ENCODE data around the gene ZNF470.

Gene ZNF470

DNA sequence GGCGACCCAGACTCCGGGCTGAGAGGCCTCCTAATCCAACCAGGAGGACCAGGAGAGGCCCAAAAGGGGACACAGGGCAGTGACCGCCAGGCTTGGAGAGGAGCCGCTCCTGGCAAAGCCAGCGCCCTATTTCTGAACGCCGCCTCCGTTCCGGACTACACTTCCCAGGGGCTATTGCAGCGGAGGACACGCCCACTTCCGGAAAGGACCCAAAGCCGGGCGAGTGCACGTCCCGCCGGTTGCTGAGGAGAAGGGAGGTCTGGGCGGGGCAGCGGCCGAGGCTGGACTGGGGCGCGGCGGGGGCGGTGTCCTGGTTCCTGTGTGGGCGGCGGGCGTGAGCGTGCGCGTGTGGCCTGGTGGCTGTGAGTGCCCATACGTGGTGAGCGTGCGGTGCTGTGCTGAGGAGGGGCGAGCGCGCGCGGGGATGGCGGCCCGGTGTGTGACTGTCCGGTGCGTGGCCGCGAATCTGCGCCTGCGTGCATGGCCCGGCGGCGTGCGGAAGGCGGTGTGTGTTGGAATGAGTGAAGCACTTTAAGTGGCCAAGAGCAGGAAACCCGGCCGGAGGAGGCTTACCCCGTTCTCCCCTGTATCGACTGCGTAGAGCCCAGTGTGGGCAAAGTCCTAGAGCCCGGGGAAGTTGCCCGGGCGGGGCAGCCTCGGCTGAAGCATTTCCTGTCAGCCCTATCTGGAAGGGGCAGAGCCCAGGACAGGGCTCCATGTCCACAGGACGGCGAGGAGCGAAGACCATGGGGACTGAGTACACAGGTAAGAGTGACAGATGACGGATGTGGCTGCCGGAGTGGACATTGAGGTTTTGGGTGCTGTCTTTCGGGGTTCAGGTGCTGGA lies at the start of gene ZNF470:
Gene ZNF470, plus strand, starts transcription at position 195 of the 847 bp plus-strand sequence. CDS start 2,844 bp downstream, outside the sequence.
- DNase-seq = peak; percentile 91

DNA sequence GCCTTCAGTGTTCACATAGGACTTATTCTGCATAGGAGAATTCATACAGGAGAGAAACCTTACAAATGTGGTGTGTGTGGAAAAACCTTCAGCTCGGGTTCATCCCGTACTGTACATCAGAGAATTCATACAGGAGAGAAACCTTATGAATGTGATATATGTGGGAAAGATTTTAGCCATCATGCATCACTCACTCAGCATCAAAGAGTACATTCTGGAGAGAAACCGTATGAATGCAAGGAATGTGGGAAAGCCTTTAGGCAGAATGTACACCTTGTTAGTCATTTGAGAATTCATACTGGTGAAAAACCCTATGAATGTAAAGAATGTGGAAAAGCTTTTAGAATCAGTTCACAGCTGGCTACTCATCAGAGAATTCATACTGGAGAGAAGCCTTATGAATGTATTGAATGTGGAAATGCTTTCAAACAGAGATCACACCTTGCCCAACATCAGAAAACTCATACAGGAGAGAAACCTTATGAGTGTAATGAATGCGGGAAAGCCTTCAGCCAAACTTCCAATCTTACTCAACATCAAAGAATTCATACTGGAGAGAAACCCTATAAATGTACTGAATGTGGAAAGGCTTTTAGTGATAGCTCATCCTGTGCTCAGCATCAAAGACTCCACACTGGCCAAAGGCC lies 41.9 kb upstream of the ZNF470 start:
- no peak for DNase-seq

DNA sequence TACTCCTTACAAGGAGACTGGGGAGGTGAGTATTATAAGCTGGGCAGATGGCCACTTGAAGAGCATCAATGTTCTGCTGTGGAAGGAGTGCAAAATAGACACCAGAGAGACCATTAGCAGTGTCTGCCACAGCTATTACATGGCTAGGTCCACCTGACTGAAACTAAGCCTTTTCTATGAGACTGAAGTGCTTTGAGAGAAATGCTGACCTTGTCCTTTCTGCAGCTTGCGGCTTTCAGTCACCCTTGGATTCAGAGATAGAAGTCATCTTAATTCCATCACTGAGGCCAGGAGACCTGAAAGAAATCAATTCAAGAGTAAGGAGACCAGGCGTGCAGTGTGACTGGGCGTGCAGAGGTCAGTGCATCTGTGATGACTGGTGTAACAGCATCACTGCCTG lies 29.8 kb upstream of the ZNF470 start:
- DNase-seq = no peak

DNA sequence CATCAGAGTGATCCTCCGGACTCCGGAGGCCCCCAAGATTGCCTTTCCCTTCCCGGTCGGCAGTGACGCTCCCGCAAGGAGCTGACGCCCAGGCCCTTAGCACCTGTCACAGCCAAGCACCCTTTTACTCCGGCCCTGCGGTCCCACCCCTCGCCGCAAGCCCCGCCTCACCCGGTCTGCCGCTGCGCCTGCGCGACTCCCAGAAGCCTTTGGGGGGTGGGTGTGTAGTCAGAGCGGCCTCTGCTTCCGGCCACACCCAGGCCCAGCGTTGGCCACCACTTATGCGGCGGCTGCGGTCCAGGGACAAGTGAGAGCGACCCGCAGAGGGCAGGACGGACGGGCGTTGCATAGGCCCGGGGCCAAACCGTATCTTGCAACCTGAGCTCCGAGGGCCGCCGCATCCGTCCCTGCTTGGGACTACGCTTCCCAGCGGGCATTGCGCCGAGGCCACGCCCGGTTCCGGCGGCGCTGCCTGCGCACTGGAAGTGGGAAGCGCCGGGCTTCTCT lies 29.0 kb upstream of the ZNF470 start:
- peak; percentile 92 for DNase-seq

DNA sequence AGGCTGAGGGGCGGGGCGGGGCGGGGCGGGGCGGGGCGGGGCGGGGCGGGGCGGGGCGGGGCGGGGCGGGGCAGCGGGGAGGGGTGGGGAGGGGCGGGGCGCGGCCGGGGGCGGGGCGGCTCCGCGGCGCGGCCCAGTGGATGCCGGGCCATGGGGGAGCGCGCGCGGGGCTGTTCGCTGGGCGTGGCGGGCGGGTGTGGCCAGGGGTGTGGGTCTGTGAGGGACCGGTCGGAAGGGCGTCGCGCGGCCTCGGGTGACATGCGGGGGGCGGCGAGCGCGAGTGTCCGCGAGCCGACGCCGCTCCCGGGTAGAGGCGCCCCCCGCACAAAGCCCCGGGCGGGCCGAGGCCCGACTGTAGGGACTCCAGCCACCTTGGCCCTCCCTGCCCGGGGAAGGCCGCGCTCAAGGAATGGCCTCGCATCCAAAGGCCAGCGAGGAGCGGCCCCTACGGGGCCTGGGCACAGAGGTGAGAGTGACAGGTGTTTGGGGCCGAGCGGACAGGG lies 28.5 kb upstream of the ZNF470 start, which contains the start of gene ZFP28:
Gene ZFP28, plus strand, starts transcription at position 188 of the 503 bp plus-strand sequence. Its CDS starts 71 bp downstream, at position 259.
- no peak for DNase-seq

DNA sequence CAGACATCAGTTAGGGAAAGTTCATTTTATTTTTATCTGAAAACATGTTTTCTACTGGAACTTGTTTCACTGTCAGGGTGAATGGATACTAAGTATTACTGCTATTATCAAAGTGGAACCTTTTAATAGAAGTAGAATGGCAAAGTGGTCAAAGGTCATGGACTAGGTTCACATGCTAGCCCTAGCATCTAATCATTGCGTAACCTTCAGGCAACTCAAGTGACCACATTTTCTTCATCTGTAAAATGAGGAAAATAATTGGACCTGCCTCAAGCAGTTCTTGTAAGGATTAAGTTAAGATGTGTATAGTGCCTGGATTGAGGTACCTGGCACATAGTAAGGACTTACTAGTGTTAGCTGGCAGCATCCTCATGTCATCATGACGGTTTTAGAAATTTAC lies 23.5 kb upstream of the ZNF470 start:
- no peak for DNase-seq

DNA sequence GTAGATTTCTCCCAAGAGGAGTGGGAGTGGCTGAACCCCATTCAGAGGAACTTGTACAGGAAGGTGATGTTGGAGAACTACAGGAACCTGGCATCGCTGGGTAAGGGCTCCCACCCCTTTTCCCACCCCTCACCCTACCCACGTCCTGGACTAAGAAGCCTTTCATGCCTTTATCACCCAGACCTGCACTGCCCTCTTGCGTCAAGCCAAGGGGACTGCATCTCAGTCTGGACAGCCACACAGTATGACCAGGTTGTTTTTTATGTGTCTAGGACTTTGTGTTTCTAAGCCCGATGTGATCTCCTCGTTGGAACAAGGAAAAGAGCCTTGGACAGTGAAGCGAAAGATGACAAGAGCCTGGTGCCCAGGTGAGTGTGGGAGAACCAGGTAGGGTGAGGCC lies 19.7 kb upstream of the ZNF470 start:
- DNase-seq = no peak

DNA sequence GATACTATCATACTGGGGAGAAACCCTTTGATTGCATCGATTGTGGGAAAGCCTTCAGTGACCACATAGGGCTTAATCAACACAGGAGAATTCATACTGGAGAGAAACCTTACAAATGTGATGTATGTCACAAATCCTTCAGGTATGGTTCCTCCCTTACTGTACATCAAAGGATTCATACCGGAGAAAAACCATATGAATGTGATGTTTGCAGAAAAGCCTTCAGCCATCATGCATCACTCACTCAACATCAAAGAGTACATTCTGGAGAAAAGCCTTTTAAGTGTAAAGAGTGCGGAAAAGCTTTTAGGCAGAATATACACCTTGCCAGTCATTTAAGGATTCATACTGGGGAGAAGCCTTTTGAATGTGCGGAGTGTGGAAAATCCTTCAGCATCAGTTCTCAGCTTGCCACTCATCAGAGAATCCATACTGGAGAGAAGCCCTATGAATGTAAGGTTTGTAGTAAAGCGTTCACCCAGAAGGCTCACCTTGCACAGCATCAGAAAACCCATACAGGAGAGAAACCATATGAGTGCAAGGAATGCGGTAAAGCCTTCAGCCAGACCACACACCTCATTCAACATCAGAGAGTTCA lies 12.9 kb upstream of the ZNF470 start:
- DNase-seq = no peak

DNA sequence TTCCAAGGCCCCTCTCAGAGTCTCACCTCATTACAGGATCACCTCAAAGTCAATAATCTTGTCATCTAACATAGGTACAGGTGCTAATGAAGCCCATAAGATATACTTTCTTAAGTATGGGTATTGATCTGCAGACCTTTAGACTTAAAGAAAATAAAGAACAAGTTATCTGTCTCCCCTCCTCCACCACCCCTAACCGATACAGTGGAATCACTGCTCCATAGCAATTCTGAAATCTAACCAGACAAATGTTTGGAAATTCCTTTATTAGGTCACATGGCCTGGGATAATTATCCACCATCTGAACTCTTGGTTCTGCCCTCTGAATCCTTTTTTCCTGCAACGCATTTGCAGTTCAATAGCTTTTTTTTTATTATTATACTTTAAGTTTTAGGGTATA lies 4.5 kb upstream of the ZNF470 start:
- no peak for DNase-seq

DNA sequence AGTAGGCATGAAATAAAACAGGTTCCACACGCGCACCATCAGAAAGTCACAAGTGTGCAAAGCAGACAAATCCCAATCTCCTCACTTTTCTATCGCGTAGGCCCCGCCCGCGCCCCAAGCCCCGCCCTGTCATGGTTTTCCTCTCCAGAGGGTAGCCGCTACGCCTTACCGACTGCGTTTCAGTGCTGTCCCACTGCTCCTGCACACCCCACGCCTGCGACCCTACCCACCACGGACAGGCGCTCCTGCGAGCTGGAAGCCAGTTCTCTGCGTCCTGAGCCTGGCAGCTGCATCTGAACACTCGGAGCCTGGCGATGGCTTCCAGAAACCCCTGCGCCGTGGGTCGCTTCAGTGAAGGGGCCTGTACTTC lies 379 bp upstream of the ZNF470 start:
- DNase-seq = peak; percentile 37

DNA sequence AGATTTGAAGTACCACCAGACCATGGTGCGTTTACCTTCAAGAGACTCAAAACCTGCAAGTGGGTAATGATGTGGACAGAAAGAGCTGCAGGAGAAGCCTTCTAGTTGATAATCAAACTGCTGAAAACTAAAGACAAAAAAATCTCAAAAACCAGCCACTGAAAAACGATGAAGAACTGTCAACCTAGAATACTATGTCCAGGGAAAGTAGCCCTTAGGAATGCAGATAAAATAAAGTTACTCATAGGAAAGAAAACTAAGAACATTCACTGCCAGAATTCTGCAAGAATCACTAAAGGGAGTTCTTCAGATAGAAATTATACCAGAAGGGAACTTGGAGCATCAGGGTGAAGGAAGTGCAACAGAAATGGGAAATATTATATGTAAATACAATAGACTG lies 5.3 kb downstream of the ZNF470 start:
- no peak for DNase-seq

DNA sequence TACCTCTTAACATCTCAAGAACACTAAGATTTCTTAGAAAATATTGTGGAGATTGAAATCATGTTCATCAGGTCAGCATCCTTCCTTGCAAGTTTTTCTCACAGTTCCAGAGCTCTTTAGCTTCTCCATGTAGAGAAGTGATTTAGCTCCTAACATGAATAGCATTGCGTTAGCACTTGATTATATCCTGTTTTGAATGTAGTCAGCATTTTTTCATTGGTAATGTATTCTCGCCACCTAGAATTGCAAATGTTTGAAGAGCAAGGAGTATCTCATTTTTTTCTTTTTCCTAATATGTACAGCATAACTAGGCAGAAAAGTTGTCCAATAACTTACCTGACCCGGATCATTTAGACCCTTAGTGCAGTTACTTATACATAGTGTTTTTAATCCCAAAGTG lies 6.6 kb downstream of the ZNF470 start:
- DNase-seq = no peak

DNA sequence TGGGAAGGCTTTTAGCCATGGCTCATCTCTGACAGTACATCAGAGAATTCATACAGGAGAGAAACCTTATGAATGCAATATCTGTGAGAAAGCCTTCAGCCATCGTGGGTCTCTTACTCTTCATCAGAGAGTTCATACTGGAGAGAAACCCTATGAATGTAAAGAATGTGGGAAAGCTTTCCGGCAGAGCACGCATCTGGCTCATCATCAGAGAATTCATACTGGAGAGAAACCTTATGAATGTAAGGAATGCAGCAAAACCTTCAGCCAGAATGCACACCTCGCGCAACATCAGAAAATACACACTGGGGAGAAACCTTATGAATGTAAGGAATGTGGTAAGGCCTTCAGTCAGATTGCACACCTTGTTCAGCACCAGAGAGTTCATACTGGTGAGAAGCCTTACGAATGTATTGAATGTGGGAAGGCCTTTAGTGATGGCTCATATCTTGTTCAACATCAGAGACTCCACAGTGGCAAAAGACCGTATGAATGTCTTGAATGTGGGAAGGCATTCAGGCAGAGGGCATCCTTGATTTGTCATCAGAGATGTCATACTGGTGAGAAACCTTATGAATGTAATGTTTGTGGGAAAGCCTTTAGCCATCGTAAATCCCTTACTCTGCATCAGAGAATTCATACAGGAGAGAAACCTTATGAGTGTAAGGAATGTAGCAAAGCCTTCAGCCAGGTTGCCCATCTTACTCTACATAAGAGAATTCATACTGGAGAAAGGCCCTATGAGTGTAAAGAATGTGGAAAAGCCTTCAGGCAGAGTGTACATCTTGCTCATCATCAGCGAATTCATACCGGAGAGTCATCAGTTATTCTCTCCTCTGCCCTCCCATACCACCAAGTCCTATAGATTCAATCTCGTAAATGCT lies 10.7 kb downstream of the ZNF470 start:
- DNase-seq = no peak

DNA sequence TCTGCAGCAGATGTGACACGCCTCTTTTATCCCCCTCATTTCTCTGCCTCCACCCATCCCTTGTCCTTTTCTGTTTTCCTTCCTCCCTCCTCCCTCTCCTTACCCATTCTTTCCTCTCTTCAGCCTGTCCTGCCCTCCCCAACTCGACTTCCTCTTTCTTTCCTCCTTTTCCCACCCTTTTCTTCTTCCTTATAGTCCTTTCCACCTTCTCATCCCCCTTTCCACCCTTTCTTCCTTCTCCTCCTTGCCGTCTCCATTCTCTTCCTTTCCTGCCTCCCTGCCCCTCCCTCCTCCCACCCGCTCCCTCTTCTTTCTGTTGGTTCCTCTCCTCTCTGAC lies 27.1 kb downstream of the ZNF470 start:
- DNase-seq = no peak

DNA sequence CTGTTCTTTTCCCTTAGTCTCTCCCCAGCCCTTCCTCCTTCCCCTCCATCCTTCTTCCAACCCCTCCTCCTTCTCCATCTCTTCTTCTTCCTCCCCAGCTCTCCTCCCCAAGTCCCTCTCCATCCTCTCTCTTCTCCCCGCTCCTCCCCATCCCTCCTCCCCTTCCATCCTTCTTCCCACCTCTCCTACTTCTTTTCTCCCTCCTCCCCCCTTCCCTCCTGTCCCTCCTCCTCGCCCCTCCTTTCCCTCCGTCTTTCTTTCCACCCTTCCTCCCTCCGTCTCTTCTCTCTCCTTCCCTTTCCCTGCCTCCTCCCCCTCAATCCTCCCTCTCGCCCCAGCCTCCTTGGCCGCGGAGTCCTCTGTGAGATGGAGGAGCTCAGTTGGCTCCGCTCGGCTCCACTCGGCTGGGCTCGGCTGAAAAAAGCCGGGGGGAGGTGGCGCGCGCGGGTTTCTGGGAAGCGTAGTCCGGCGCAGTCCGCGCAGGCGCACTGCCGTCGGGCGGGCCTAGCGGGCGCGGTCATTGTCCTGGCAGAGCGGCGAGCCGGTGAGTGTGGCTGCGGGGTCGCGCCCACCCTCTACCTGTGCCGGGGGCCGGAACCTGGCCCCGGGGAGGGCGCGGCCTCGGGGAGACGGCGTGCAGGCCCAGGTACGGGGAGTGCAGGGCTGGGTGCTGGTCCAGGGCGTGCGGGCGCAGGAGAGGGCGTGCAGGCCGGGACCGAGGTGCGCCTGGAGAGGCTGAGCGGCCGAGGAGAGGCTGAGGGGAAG lies 27.7 kb downstream of the ZNF470 start, which contains the start of gene ZNF71:
Gene ZNF71, plus strand, starts transcription at position 520 of the 765 bp plus-strand sequence. CDS start 6,257 bp downstream, outside the sequence.
- DNase-seq = peak; percentile 90

DNA sequence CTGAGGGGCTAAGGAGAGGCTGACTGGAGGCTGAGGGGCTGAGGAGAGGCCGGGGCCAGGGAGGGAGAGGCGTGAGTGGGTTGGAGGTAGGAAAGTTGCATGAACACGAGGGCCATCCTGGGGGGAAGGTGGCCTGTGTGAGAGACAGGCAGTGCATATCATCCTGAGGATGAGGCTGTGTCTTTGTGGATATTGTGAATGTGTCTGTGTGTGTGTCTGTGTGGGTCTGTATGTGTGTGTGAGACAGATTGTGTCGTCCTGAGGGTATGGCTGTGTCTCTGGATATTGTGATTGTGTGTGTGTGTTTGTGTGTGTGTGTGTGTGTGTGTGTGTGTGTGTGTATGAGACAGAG lies 28.3 kb downstream of the ZNF470 start:
- DNase-seq = no peak

DNA sequence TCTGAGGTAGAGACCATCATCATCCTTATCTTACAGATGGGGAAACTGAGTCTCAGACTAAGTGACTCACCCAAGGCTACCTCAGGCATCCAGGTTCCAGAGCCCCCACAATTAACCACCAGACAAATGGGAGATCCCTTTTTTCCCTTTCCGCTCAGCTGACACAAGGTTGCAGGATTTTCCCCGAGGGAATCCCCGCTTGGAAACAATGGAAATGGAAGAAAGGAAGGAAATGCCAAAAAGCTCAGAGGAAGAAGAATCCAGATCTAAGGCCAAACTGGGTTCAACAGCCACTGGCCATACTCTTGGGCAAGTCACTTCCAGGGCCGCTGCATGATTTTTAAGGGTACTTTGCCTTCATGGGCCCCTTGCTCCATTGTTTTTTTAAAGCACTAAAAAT lies 29.4 kb downstream of the ZNF470 start:
- DNase-seq = no peak

DNA sequence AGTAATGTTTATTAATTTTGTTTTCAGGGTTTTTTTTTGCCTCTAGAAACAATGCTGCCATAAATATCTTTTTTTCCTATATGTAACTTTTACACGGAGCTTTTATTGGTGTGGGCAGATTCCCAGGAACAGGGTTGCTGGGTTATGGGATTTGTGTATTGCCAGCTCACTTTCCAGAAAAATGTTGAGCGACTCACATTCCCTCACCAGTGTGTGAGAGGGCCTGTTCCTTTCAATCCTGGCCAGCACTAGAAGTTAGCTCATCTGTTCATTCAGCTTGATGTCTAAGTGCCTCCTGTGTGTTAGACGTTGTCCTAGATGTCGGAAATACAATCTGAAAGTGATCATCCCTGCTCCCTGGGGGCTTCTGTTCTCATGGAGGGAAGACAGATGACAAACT lies 30.4 kb downstream of the ZNF470 start:
- DNase-seq = no peak

DNA sequence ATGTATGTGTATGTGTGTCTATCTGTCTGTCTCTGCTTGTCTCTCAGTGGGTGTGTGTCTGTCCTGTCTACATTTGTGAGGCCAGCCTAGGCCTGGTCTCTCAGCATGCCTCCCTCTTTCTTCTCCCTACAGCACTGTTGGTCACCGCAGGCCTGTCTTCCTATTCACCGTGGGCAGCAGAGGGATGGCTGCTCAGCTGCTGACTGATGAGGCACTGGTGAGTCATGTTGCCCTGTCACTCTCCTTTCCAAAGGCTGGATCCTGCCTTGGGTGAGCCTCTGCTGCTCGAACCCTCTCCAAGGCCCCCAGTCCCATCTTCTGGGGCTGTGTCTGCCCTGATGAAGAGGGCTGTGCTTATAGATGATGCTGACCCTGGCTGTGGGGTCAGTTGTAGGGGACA lies 34.1 kb downstream of the ZNF470 start:
- no peak for DNase-seq

DNA sequence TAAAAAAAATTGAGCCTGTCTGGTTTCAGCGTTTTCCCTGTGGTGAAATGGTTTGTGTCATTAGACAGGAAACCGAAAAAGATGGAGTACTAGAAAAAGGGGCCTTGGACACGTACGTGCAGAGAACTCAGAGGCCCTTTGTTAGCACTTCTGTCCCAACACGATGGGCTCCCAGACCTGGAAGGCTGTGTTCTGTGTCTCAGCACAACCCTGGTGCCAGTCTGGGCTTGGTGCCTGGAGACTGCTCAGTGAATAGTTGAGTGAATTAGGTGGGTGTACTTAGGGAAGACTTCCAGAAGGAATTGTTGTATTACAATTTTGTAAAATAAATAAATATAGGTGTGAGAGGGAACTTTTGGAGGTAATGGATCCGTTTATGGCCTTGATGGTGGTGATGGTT lies 36.6 kb downstream of the ZNF470 start:
- no peak for DNase-seq

DNA sequence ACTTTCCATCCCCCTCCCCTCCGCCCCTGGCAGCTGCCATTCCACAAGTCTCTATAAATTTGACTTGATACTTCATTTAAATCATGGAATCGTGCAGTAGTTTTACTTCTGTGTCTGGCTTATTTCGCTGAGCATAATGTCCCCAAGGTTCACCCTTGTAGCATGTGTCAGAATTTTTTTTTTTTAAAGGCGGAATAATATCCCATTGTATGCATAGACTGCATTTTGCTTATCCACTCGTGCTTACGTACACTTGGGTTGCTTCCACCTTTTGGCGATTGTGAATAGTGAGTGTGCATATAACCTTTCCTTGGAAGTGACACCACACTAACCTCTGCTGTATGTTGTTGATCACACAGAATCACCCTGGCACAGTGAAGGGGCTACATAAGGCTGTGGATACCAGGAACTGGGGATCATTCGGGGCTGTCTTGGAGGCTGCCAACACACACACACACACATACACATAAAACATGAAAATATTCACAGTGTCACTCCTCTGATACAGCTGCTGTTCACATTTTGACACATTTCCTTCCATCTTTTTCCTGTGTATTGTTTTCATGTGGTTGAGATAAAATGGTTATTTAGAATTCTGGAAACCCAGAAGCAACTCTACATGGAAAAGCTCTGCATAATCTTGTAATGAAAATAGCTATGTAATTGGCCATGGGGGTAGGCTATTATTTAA lies 41.2 kb downstream of the ZNF470 start:
- no peak for DNase-seq

All from activated naive CD4-positive, alpha-beta T cell treated with Interleukin-2 at 50 U/mL for 16 hours (primary cell).